Transverse colon (tissue), 3 donors: Measurements from ENCODE around the gene NOMO2.
"Not testable (repeated sequence)": the region's sequence is repeated elsewhere in the genome, so short reads cannot be mapped to it uniquely, and the experiment has no call there.

Source experiments
- EP300 ChIP-seq: sonication (generic); formaldehyde crosslinking; IDR thresholded peaks from one replicate; pipeline ENCODE4 v1.6.1; 2017; ENCODE audit warnings: antibody characterized with exemption, low read depth
- TF ChIP-seq, protein P1 (sequence below), 5 experiments: fragments of 200-600 bp in 3 of 5; fragments of 450-650 bp in 2 of 5; sonication (generic) in 3 of 5; IDR thresholded peaks; 1 replicate in 2 of 5; 2 replicates in 3 of 5; pipeline ENCODE4 v1.5.1; 2016 to 2017; ENCODE audit warnings: antibody characterized with exemption in 5 of 5, inconsistent platforms in 3 of 5, mild to moderate bottlenecking in 2 of 5, moderate library complexity in 1 of 5

DNA sequence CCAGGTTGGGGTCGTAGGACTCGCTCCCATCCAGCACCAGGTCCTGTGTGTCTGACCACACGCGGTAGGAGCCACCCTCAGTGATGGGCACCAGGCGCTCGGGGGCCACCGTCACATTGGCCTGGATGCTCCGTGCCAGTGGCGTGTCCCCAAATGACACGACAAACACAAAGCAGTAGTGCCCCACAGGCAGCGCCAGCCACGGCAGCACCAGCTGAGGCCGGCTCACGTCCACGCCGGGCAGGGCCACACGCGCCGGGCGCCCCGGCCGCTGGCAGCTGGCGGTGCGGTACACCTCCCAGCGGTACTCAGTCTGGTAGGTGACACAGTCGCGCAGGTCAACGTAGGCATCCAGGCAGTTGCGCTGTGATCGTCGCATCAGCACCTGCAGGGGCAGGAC lies 177.0 kb downstream of the NOMO2 start:
- TF ChIP-seq, protein P1, sequence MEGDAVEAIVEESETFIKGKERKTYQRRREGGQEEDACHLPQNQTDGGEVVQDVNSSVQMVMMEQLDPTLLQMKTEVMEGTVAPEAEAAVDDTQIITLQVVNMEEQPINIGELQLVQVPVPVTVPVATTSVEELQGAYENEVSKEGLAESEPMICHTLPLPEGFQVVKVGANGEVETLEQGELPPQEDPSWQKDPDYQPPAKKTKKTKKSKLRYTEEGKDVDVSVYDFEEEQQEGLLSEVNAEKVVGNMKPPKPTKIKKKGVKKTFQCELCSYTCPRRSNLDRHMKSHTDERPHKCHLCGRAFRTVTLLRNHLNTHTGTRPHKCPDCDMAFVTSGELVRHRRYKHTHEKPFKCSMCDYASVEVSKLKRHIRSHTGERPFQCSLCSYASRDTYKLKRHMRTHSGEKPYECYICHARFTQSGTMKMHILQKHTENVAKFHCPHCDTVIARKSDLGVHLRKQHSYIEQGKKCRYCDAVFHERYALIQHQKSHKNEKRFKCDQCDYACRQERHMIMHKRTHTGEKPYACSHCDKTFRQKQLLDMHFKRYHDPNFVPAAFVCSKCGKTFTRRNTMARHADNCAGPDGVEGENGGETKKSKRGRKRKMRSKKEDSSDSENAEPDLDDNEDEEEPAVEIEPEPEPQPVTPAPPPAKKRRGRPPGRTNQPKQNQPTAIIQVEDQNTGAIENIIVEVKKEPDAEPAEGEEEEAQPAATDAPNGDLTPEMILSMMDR (IDR thresholded peaks at IDR 0.05) = not testable (repeated sequence)
- not testable (repeated sequence) for TF ChIP-seq EP300
